Stimulated activated CD4-positive, alpha-beta T cell treated with anti-CD3 and anti-CD28 coated beads, Interleukin-12 subunit alpha, Interleukin-12 subunit beta, amount 100 ng/mL, for 4 hours (primary cell): ENCODE measurements around the gene C16orf46.

Experiments used
- DNase-seq: peaks from one replicate; pipeline ENCODE4 v3.0.0-alpha.2; 2020

Gene C16orf46

DNA sequence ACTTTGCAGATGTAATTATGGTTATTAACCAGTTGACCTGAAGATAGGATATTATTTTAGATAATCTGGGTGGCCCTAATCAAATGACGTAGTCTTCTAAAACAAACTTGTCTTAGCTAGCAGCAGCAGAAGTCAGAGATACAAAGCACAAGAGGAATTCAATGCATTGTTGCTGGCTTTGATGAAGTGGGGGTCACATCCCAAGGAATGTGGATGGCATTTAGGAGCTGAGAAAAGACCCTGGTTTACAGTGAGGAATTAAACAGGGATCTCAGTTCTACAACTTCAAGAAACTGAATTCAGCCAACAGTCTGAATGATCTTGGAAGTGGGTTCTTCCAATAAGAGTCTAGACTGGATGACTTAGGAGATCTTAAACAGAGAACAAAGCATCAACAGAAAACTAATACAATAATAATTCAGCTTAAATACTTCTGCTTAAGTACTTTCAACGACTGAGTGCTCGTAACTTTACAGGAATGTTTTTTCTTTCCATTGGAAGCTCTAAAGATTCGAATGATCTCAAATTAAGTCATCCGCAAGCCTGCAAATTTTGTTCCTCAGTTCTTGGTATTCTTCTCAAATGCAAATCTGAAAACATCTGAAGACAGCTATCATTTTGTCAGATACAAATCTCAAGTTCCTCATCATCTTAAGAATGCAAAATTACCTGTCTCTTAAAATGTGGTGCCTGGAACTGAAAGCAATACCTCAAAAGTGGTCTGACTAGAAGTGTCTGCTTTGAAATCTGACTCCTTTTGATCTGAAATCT is 3.3 kb downstream of the C16orf46 start:
- no peak for DNase-seq

DNA sequence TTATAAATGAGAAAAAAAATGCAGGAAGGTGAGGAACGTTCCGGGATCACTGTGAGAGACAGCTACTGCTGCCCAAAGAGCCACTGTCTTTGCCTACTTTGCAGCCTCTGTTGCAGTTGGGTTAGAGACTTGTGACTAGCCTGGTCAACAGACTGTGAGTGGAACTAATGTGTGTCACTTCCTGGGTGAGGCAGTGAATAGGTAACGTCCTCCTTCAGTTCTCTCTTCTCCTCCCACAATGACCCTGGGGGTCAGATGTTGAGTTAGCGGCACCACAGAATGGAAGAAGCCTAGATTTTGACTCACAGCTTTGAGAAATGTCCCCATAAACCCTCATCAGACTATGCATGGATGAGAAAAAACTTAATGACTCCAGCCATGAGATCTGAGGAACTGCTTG is 5.2 kb downstream of the C16orf46 start:
- DNase-seq, result no peak

DNA sequence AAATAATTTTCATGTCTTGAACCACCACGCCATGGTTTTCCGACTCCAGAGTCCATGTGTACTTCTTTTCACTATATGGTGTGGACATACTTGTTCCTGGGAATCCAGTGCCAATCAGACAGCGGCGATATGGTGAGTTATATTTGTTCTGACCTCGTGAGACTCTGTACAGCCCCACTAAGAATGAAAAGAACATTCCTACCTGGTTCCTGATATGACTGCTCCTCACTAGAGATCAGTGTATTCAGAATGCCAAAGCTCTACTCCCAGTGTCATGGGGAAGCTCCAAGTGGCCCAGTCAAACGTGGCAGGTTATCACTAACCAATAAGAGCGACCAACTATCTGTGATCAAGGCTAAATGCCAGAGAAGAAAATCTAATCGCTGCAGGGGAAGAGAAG is 6.1 kb downstream of the C16orf46 start:
- no peak for DNase-seq

DNA sequence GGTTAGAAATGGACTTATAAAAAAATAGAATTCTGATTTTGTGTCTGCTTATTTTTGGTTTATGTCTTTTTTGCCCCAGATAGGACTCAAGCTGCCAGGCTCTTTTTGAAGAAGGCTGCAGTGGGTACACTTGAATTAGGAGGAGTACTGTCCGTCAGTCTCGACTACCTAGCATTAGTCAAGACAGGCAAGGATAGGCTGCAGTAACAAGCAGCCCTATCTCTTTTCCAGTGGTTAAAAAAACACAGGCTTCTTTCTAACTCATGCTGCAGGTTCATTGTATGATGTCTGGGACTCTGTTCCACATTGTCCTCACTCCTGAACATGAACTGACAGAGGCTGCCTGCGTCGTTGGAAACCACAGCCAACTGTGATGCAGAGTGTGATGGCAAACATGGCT is 8.0 kb downstream of the C16orf46 start:
- DNase-seq, result no peak

DNA sequence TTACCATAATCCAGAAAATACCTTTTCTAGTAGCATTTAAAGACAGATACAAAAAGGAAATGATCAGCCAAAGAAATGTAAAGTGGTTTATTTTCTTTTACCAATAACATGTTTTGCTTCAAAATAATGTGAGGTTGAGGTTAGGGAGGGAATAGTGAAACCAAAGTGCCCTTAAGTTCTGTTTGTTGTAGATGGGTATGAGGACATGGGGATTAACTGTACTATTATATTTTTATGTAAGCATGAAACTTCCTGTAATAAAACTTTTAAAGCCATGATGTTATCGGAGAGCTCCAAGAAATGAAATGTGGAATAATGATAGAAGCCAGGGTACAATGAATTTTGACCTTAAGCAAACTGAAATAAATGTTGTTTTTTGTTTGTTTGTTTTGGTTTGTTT is 9.9 kb downstream of the C16orf46 start:
- DNase-seq, result no peak

DNA sequence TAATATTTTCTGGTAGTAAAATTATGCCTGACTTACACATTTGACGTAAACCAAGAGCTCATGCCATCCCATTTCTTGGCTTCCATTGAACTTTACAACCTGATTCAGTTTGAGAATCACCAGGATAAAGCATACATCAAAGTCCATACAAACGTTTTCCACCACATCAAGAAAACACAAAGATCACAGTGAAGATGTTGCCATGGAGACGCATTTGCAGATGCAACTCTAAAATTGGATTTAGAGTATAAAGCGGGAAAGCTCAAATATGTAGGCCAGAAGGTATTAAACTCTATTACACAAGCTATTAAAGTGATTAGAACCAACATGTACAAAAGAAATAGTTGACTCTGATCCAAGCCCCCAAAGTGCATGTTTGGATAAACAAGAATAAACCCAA is 10.4 kb downstream of the C16orf46 start:
- DNase-seq, result no peak

DNA sequence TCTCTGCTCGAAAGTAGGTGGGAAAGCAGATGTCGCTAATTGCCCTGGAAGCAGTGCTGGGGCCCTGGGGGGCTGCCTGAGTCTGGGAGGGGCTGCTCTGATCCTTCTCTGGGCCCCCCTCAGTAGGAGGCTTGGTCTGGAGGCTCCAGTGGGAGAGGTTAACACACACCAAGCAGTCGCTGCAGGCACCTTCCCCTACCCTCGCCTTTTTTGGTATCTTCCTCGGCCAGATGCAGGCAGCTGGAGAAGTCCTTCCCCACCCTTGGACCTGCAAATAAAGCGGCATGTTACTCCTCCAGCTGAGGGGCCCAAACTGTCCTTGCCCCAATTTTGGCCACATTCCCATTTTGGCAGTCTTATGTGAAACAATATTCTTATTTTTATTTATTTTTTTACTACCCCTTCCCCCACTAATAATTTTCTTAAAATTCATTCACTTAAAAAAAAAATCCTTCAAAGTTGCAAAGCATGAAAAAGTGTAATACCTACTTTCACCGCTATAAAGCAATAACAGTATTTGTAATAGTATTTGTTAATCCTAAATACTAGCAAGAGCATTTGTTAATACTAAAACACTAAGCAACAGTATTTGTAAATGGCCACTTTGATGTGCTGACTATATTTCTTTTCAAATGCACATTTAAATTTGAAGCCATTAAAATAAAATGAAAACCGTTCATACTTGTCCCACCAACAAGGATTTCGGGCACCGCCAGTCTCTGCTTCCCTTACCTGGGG is 15.0 kb downstream of the C16orf46 start:
- DNase-seq, result no peak

DNA sequence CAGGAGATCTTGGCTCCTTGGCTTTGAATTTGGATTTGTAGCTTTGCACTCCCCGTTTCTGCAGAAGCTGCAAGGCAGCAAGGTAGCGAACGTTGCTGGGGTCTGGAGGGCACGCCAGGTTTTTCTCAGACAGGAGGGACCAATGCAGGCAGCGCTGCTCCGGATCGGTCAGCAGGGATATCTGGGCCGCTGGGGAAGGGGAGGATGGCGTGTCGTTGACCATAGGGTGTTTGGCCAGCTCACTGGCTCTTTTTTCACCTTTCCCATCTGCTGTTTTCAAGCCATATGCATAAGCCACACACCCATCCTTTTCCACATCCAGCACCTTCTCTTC is 15.8 kb downstream of the C16orf46 start:
- DNase-seq, result no peak

DNA sequence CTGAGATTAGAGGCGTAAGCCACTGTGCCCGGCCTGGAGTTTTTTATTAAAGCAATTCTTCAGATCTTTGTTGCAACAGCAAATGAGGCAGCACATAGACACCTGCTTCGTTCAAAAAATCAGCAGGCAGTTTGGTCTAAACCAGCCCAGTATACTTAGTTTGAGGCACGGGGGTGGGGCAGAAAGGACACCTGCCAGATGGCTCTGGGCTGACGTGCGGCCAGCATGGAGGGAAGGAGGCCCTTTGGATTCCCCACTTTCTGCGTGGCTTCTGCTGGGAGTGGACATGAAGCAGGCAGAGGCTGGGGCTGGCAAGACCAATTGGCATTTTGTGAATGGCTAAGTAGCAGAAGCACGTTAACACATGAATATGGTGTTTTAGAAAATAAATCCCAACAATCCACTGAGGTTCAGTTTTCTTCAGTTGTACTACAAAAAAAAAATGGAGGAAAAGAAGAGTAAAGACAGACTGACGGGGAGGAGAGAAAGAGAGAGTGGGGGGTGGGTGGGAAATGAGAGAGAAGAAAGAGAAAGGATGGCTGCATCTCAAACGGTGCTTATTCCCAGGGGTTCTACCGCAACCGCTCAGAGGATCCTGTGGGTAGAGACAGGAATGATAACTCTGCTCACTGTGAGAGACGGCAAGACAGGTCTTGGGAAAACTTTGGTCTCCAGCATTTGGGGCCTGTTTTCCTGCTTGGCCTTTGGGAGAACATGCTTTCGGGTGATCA is 16.3 kb downstream of the C16orf46 start:
- DNase-seq, result no peak

DNA sequence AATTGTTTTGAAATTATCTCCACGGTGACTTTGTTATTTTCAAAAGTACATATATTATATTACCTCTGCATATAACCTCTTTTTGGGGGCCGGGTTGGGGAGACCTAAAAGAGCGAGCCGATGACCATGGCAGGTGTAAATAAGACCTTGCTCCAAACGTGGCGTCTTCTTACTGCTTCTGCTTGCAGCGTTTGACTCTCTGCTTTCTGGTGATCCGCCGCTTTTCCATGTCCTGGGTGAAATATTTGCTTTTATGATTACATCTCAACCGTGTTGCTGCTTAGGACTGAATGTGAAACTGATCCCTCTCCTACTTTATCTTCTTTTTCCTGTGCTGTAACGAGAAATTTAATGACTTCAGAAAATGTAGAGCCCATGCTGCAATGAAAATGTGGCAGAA is 23.3 kb downstream of the C16orf46 start:
- DNase-seq, result no peak

DNA sequence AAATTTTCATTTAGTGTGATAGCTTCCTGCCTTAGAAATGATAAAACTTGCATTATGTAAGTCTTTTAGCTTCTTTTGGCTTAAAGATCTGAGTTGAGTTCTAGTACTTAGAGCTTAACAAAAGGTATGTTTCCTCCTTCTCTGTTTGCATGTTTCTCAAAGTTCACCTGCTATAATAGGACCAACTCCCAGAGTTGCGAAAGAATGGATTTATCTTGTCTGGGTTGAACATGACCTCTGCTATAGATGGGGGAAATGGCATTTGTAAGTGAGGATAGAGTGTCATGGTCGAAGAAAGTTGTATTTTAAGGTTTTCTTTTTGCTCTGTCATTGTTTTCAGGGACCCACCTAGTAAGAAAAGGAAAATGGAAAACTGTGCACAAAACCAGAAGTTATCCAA is 34.2 kb downstream of the C16orf46 start:
- no peak for DNase-seq

DNA sequence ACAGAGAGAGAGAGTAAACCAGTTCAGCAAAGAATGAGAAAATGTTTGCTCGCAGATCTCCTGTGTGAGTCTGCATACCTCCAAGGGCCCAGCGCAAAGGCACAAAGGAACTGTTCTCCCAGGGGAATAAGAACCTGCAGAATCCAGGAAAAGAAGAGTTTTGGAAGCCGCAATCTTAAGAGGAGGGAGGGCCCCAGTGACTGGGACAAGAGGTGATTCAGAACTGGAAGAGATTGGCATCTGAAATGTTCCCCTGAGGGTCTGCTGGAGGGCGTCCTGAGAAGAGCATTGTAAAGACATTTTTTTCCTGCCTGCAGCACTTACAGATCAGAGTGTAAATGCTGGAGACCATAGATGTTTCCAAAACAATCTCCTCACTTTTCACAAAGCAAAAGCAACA is 35.3 kb downstream of the C16orf46 start:
- no peak for DNase-seq

DNA sequence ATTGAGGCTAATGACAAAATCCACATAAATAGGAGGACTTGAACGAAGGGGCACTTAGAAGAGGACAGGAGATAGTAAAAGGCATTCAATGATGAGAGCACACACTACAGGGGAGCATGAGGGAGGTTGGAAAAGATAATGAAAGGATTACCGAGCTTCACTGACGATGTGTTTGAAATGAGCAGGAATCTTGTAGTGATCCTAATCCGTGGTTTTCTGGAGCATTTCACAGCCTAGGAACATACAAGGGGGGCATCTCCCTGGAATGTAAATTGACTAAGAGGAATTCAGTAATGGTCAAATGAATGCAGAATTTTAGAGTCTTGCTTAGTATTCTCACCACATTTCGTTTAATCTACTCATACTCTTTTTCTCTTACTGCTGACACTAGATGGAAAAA is 36.2 kb downstream of the C16orf46 start:
- DNase-seq, result no peak

DNA sequence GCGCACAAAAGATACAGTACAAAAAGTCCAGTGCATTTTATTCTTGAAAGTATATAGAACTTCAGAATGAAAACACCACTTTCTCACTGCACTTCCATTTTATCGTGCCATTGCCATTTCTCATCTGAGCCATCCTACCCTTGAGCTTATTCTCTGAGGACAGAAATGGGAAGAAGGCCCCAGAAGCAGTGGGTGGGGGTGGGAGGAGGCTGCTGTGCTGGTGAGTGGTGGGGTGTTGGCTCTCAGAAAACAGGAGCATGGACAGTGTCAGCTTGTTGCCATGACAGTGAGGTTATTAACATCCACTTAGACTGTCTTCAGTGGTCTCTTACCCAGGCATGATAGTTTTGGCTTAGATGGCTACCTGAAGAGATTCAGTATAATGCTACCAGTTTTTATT is 36.9 kb downstream of the C16orf46 start:
- no peak for DNase-seq

DNA sequence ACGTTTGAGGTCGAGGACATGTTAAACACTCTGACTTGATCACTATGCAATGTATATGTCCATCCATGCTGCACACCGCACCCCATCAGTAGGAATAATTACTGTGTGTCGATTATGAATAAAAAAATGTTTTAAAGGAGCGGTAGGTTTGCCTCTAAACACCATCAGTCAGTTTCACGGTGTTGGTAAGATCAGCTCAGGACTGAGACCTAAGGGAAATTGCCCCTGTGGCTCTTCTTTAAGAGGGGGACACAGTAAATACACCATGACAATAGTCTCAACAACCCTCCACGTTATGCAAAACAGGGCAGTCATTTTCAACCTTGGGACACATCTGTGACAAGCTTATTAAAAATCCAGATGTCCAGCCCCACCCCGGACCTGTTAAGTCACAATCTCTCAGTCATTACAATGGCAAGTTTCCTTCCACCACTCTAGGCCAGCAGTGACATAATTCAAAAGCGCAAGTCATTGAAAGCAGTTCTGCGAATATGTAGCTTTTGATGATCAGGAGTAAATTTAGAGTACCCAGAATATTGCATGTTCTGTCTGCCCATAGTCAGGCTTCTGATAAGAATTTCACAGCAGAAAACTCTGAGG is 40.2 kb downstream of the C16orf46 start:
- no peak for DNase-seq

DNA sequence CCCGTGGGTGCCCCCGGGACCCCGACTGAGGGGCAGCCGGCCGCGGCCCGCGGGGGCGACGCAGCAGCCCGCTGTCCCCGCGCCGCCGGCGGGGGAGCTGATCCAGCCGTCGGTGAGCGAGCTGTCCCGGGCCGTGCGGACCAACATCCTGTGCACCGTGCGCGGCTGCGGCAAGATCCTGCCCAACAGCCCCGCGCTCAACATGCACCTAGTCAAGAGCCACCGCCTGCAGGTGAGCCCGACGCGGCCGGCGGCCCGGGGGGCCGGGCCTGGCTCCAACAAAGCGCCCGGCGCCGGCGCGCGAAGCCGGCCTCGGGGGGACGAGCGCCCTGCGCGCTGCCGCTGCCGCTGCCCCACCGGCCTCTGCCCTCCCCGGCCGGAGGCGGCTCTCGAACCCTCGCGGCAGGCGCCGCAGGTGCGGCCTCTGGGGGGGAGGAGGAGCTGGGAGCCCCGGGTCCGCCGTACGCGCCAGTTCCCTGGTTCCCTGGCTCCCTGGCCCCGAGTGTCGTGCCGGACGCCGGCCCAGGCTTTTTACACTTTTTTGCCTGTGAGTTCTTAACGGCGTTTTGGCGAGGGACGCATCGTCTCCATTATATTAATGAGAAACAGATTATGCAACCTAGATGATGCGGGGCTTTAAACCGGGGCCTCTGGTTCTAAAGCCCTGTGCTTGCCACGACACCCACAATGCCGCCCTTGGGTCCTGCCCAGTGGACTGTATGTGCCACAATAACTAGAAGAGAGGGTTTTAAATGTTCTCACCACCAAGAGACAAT is 40.9 kb downstream of the C16orf46 start:
- DNase-seq, result peak; percentile 38

DNA sequence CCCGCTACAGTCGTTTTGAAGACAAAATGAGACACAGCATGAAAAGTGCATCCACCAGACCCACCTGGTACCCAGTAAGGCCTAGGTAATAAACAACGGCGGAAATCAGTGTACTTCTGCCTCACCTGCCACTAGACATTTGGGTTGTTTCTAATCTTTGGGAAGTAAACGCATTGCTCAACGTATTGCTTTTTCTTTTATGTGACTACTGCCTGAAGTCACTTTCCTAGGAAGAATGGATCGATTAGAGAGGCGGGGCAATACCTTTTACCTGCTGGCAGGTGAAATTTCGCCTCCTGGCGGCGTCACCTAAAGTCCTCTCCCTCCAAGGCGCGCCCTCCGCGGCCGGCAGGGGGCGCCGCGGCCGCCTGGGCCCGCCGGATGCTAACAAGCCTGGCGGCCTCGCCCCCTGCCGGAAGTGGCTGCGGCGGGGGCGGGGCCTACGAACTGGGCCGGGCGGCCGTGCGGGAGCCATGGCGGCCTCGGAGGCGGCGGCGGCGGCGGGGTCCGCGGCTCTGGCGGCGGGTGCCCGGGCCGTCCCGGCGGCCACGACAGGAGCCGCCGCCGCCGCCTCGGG is 41.6 kb downstream of the C16orf46 start, which contains the start of gene ATMIN:
Gene ATMIN (plus strand): TSS at position 445 of the 577 bp plus-strand sequence. CDS start 29 bp downstream, at position 474.
- DNase-seq, result peak; percentile 90

DNA sequence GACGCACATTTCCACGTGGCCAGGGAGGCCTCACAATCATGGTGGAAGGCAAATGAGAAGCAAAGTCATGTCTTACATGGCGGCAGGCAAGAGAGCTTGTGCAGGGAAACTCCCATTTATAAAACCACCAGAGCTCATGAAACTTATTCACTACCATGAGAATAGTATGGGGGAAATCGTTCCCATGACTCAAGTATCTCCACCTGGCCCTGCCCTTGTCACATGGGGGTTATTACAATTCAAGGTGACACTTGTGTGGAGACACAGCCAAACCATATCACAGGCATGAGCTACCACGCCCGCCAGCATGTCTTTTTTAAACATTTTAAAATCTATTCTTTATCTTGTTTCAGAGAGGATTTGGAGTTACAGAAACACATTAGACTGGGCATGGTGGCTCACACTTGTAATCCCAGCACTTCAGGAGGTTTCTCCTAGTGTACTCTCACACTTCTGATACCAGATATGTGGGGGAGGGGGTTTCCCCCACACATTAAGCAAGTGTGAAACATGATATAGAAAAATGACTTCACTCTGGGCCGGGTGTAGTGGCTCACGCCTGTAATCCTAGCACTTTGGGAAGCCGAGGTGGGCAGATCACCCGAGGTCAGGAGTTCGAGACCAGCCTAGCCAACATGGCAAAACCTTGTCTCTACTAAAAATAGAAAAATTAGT is 47.0 kb downstream of the C16orf46 start:
- DNase-seq, result no peak

DNA sequence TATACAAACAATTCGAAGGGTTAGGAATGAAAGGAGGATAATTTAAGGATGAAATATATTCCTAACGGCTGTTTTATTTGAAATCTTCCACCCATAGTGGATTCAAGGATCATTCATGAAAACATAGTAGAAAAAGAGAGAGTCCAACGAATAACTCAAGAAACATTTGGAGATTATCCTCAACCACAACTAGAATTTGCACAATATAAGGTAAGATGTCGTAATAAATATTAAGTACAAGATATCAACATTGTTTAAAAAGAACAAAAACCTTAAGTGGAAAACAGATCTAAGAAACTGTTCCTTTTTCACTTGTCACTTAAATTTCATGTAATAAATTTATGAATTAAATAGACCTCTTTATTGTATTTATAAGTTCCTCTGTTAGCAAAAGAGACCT is 50.6 kb downstream of the C16orf46 start:
- no peak for DNase-seq

DNA sequence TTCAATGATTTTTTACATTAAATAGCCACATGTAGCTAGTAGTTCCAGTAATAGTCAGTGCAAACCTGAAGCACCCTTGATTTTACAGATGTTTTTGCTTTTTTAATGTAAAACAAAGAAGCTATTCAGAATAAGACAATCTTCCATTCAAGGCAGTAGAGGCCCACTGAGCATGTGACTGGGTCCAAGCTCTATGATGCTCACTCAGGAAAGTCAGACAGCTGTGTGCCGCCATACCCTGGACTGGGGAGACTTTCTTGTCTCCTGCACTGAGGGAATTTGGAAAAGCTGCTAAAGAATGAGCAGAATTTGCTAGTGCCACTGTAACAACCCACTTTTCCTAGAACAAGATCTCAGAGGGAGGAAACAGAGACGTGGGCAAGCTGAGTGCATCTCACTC is 58.5 kb downstream of the C16orf46 start:
- DNase-seq, result no peak

DNA sequence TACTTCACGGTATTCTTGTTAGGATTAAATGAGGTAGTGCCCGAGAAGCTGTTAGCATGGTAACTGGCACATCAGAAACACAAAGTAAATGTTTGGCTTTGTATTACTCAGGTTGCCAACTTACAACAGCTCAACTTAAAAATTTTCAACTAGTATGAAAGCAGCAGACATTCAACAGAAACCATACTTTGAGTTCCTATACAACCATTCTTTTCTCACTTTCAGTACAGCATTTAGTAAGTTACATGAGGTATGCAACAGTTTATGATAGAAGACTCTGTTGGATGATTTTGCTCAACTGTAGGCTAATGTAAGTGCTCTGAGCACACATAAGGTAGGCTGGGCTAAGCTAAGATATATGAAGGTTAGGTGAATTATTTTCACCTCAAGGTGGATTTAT is 62.4 kb downstream of the C16orf46 start:
- no peak for DNase-seq

DNA sequence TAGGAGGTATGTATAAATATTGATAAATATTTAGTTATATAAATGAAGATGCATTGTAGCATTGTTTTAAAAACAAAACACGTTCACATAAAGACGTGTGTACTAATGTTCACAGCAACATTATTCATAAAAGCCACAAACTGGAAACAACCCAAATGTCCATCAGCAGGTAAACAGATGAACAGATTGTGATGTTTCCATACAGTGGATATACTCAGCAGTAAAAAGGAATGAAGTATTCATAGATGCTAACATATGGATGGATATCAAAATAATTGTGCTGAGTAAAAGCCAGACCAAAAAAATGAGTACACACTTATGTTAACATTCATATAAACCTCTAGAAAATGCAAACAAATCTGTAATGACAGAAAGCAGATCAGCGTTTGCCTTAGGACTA is 64.1 kb downstream of the C16orf46 start:
- no peak for DNase-seq
